Glutamatergic neuron (in vitro differentiated cells): Measurements from ENCODE around the gene ZBTB7C. TPM values are rescaled to one million over a fixed set of nuclear protein-coding genes. Genes with fewer than 3 reads are reported as not detected.

Experiments used
- DNase-seq: peaks from one replicate; pipeline ENCODE4 v3.0.0; 2022
- H3K27ac Mint-ChIP-seq: one replicate; pipeline ENCODE4 v1.8.0; 2020; ENCODE audit warnings: mild to moderate bottlenecking, mixed read lengths, inconsistent platforms; ENCODE audit not compliant: unreplicated experiment
- H3K27me3 Mint-ChIP-seq: one replicate; pipeline ENCODE4 v1.8.0; 2020; ENCODE audit warnings: mild to moderate bottlenecking, moderate library complexity, mixed read lengths, inconsistent platforms; ENCODE audit not compliant: unreplicated experiment
- H3K36me3 Mint-ChIP-seq: one replicate; pipeline ENCODE4 v1.8.0; 2020; ENCODE audit warnings: mild to moderate bottlenecking, mixed read lengths, inconsistent platforms; ENCODE audit not compliant: unreplicated experiment
- H3K4me1 Mint-ChIP-seq: one replicate; pipeline ENCODE4 v1.8.0; 2020; ENCODE audit warnings: mild to moderate bottlenecking, low read depth, mixed read lengths, inconsistent platforms; ENCODE audit not compliant: unreplicated experiment
- H3K4me3 Mint-ChIP-seq: one replicate; pipeline ENCODE4 v1.8.0; 2020; ENCODE audit warnings: mild to moderate bottlenecking, mixed read lengths, inconsistent platforms; ENCODE audit not compliant: unreplicated experiment
- H3K9me3 Mint-ChIP-seq: one replicate; pipeline ENCODE4 v1.8.0; 2020; ENCODE audit warnings: mild to moderate bottlenecking, moderate library complexity, mixed read lengths, inconsistent platforms; ENCODE audit not compliant: unreplicated experiment
- total RNA-seq: library from RNA; stranded (reverse); fragmentation: NEBNext Ultra II Directional; extraction: Animal tissue kit (Norgen Biotek cat#: 25700); gene quantifications from one replicate; pipeline ENCODE4 v1.2.1, GENCODE V29; 2021; ENCODE audit not compliant: unreplicated experiment
- TF ChIP-seq, protein P1 (sequence below): fragments of 200-600 bp; sonication (generic); IDR thresholded peaks from one replicate; pipeline ENCODE4 v1.5.0; 2021; ENCODE audit not compliant: partially characterized antibody, unreplicated experiment

Gene ZBTB7C
- total RNA-seq, 1 donor from 2014 or later: 10.6 TPM

DNA sequence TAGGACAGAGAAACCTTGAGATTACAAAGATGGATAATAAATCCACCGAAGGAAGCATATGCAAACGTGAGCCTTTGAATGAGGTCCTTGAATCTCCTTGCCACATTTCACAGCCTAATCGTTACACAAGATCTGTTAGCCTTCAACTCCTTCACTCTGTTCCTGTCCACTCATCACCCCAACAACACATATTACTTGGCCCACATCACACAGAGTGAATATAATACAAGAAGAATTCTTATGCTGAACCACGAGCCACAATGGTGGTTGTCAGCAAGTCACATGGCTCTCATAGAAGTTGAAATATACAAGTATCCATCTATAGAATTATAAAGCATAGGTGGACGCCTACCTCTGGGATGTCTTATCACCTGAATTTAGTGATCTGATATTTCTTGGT lies 12.6 kb downstream of the ZBTB7C start:
- TF ChIP-seq, protein P1, sequence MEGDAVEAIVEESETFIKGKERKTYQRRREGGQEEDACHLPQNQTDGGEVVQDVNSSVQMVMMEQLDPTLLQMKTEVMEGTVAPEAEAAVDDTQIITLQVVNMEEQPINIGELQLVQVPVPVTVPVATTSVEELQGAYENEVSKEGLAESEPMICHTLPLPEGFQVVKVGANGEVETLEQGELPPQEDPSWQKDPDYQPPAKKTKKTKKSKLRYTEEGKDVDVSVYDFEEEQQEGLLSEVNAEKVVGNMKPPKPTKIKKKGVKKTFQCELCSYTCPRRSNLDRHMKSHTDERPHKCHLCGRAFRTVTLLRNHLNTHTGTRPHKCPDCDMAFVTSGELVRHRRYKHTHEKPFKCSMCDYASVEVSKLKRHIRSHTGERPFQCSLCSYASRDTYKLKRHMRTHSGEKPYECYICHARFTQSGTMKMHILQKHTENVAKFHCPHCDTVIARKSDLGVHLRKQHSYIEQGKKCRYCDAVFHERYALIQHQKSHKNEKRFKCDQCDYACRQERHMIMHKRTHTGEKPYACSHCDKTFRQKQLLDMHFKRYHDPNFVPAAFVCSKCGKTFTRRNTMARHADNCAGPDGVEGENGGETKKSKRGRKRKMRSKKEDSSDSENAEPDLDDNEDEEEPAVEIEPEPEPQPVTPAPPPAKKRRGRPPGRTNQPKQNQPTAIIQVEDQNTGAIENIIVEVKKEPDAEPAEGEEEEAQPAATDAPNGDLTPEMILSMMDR: no peak
- Mint-ChIP-seq H3K4me3 (no peak overlapping the region), H3K9me3 (no peaks in the 10 kb centered on the region), H3K27ac (no peak overlapping the region), H3K27me3 (no peaks in the 10 kb centered on the region), H3K36me3 (no peaks in the 10 kb centered on the region), H3K4me1 (peaks cover 4% of the 10 kb centered on the region)
- no peak for DNase-seq

DNA sequence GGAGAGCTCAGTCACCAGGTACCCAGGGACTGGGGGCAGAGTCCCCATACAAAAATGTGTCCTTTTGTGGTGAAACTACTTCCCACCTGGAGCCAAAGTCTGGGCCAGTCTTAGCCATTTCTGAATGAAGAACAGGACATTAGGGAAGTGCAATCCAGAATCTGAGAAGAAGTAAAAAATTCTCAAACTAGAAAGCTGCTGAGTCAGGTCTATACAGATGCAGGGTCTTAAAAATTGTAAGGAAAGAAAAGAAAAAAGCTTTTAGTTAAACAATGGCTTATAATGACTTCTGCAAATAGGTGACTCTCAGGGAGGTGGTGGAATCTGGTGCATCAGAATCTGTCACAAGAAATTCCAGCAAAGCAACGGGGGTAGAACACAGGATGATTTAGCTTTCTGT lies 13.5 kb downstream of the ZBTB7C start:
- no peak for DNase-seq
- no peaks in the 10 kb centered on the region for H3K27me3 Mint-ChIP-seq
- no peak overlapping the region for H3K27ac Mint-ChIP-seq
- TF ChIP-seq, protein P1: no peak
- no peaks in the 10 kb centered on the region for H3K9me3 Mint-ChIP-seq
- H3K36me3 Mint-ChIP-seq: no peaks in the 10 kb centered on the region
- H3K4me3 Mint-ChIP-seq: no peak overlapping the region
- peaks cover 4% of the 10 kb centered on the region for H3K4me1 Mint-ChIP-seq

DNA sequence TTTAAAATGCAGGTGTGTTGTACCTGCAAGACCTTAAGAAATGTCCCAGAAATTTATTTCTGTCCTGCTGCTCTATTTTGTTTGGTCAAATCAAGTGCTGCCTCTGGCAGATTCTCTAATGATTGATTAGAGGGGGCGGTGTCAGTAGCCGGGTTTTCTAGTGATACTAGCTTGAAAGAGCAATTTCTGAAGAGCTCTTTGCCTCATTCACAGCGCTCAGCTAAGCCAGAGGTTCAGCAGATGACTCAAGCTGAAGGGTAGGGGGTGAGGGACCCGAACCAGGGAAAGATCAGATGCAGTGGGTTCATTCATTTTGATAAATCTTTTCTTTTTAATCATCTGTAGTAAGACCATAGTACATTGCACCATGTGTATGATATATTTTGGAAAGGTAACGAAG lies 15.0 kb downstream of the ZBTB7C start:
- Mint-ChIP-seq H3K4me3 (no peak overlapping the region), H3K27ac (no peak overlapping the region), H3K27me3 (peaks cover 2% of the 10 kb centered on the region), H3K4me1 (peaks cover 2% of the 10 kb centered on the region), H3K36me3 (no peaks in the 10 kb centered on the region), H3K9me3 (no peaks in the 10 kb centered on the region)
- DNase-seq: no peak
- TF ChIP-seq, protein P1: no peak

DNA sequence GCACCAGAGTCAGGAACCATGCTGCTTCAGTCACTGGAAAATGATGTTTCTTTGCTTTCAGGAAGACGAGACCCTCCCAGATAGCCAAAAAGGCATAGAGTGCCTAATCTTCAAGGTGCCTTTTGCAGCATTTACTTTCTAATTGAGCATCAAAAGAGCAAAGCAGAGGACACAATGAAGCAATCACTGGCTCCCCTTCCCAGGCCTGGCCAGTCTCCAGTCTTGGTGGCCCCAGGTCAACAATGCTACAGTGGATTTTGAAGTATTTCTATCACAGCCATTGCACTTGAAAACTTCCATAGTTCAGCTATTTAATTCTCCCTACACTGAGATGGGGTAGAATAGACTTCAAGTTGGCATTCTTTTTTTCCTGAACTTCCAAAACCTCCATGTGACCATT lies 15.4 kb downstream of the ZBTB7C start:
- Mint-ChIP-seq H3K36me3 (no peaks in the 10 kb centered on the region), H3K27me3 (peaks cover 2% of the 10 kb centered on the region), H3K27ac (no peak overlapping the region), H3K4me3 (no peak overlapping the region), H3K9me3 (no peaks in the 10 kb centered on the region), H3K4me1 (peaks cover 5% of the 10 kb centered on the region)
- DNase-seq: no peak
- TF ChIP-seq, protein P1: no peak

DNA sequence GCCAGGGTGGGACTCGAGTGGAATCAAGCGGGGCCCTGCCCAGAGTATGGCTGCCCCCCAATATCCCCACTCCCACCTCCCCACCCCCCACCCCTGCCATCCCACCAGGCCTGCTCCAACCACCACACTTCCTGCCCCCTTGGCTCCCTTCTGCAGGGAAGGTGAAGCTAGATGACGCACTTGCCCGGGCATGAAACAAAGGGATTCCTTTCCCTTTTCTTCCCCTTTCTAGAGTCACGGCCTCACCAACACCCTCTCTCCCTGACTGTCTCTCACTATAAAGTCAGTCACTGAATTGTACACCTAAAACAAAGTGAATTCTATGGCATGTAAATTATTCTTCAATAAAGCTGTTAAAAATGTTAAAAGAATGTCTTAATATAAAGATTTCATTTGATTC lies 16.0 kb downstream of the ZBTB7C start:
- Mint-ChIP-seq H3K9me3 (no peaks in the 10 kb centered on the region), H3K27ac (no peak overlapping the region), H3K27me3 (peaks cover 2% of the 10 kb centered on the region), H3K4me1 (peaks cover 5% of the 10 kb centered on the region), H3K4me3 (no peak overlapping the region), H3K36me3 (no peaks in the 10 kb centered on the region)
- TF ChIP-seq, protein P1: no peak
- no peak for DNase-seq
